Osteocyte (in vitro differentiated cells): Measurements from ENCODE around the gene IL23A. TPM values are rescaled to one million over a fixed set of nuclear protein-coding genes. Genes with fewer than 3 reads are reported as not detected.

Source experiments
- DNase-seq: peaks from one replicate; pipeline ENCODE4 v3.0.0; 2021; ENCODE audit warnings: mixed read lengths; ENCODE audit not compliant: unreplicated experiment; ENCODE audit errors: extremely low spot score
- H3K27ac Mint-ChIP-seq: one replicate; pipeline ENCODE4 v1.8.0; 2021; ENCODE audit warnings: mild to moderate bottlenecking, mixed read lengths; ENCODE audit not compliant: unreplicated experiment
- H3K27me3 Mint-ChIP-seq: one replicate; pipeline ENCODE4 v1.8.0; 2021; ENCODE audit warnings: mixed read lengths; ENCODE audit not compliant: unreplicated experiment
- H3K36me3 Mint-ChIP-seq: one replicate; pipeline ENCODE4 v1.8.0; 2021; ENCODE audit warnings: mixed read lengths; ENCODE audit not compliant: unreplicated experiment
- H3K4me1 Mint-ChIP-seq: one replicate; pipeline ENCODE4 v1.8.0; 2021; ENCODE audit warnings: mixed read lengths; ENCODE audit not compliant: unreplicated experiment
- H3K4me3 Mint-ChIP-seq: one replicate; pipeline ENCODE4 v1.8.0; 2021; ENCODE audit warnings: mild to moderate bottlenecking, moderate library complexity, mixed read lengths; ENCODE audit not compliant: unreplicated experiment
- H3K9me3 Mint-ChIP-seq: one replicate; pipeline ENCODE4 v1.8.0; 2021; ENCODE audit warnings: mixed read lengths; ENCODE audit not compliant: unreplicated experiment
- total RNA-seq: library from RNA; stranded (reverse); gene quantifications from 2 replicates; pipeline ENCODE4 v1.2.1, GENCODE V29; 2021
- TF ChIP-seq, protein P1 (sequence below): fragments of 200-600 bp; sonication (generic); IDR thresholded peaks from 2 replicates; pipeline ENCODE4 v1.5.0; 2021; ENCODE audit warnings: antibody characterized with exemption, mild to moderate bottlenecking, moderate library complexity

Gene IL23A
- total RNA-seq, 1 donor from 2014 or later: not detected

DNA sequence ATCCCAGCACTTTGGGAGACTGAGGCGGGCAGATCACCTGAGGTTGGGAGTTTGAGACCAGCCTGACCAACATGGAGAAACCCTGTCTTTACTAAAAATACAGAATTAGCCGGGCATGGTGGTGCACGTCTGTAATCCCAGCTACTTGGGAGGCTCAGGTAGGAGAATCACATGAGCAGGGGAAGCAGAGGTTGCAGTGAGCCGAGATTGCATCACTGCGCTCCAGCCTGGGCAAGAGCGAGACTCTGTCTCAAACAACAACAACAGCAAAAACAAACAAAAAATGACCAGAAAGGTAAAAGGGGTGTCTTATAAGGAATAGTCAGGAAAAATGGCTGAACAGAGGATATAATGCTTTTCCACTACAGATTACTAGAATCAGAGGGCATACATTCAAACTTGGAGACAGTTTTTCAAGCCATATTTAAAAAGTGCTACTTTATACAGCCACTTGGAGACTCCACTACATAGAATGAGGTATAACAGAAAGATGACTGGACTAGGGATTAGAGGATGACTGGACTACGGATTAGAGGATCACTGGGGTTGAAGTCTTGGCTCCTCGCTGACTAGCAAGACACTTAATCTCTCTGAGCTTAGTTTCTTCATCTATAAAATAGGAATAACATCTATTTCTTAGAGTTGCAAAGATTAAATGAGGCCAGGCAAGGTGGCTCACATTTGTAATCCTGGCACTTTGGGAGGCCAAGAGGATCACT lies 33.7 kb upstream of the IL23A start:
- Mint-ChIP-seq H3K27ac (no peak overlapping the region), H3K4me1 (peaks cover 15% of the 10 kb centered on the region), H3K9me3 (no peaks in the 10 kb centered on the region), H3K4me3 (no peak overlapping the region), H3K36me3 (peaks cover 8% of the 10 kb centered on the region), H3K27me3 (no peaks in the 10 kb centered on the region)
- TF ChIP-seq, protein P1, sequence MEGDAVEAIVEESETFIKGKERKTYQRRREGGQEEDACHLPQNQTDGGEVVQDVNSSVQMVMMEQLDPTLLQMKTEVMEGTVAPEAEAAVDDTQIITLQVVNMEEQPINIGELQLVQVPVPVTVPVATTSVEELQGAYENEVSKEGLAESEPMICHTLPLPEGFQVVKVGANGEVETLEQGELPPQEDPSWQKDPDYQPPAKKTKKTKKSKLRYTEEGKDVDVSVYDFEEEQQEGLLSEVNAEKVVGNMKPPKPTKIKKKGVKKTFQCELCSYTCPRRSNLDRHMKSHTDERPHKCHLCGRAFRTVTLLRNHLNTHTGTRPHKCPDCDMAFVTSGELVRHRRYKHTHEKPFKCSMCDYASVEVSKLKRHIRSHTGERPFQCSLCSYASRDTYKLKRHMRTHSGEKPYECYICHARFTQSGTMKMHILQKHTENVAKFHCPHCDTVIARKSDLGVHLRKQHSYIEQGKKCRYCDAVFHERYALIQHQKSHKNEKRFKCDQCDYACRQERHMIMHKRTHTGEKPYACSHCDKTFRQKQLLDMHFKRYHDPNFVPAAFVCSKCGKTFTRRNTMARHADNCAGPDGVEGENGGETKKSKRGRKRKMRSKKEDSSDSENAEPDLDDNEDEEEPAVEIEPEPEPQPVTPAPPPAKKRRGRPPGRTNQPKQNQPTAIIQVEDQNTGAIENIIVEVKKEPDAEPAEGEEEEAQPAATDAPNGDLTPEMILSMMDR: no peak
- no peak for DNase-seq

- TF ChIP-seq, protein P1: no peak
- no peak for DNase-seq
- peaks cover 15% of the 10 kb centered on the region for H3K36me3 Mint-ChIP-seq
- no peak overlapping the region for H3K27ac Mint-ChIP-seq
- no peak overlapping the region for H3K4me3 Mint-ChIP-seq
- H3K4me1 Mint-ChIP-seq: peaks cover under 1% of the 10 kb centered on the region
- no peaks in the 10 kb centered on the region for H3K27me3 Mint-ChIP-seq
- no peaks in the 10 kb centered on the region for H3K9me3 Mint-ChIP-seq
Observed at GRCh38 chr12:56307221-56307965, 31.3 kb upstream of the IL23A start.

DNA sequence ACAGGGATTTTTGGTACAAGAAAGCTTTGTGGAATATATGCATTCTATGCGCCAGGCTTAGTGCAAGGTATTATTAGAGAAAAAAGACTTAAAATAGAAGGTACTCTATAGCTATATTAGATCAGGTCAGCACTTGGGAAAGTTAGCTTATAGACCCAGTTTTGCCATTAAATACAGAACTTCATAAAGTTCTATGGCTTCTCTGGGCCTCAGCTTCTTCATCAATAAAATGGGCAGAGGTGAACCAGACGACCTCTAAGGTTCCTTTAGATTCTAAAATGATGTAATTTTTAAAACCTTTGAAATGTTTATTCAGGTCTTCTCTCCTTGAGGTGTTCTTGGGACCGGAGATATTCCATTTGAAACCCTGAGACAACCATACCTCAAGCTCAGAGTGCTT lies 30.0 kb upstream of the IL23A start:
- Mint-ChIP-seq H3K36me3 (peaks cover 15% of the 10 kb centered on the region), H3K4me3 (no peak overlapping the region), H3K9me3 (no peaks in the 10 kb centered on the region), H3K27ac (no peak overlapping the region), H3K27me3 (no peaks in the 10 kb centered on the region), H3K4me1 (no peaks in the 10 kb centered on the region)
- DNase-seq: no peak
- TF ChIP-seq, protein P1: no peak

GRCh38 chr12:56311003-56311402 lies 27.7 kb upstream of the IL23A start:
- TF ChIP-seq, protein P1: no peak
- H3K4me1 Mint-ChIP-seq: peaks cover 12% of the 10 kb centered on the region
- peaks cover 16% of the 10 kb centered on the region for H3K36me3 Mint-ChIP-seq
- no peak for DNase-seq
- no peak overlapping the region for H3K27ac Mint-ChIP-seq
- no peaks in the 10 kb centered on the region for H3K27me3 Mint-ChIP-seq
- H3K4me3 Mint-ChIP-seq: no peak overlapping the region
- H3K9me3 Mint-ChIP-seq: no peaks in the 10 kb centered on the region

GRCh38 chr12:56315249-56315621 lies 23.4 kb upstream of the IL23A start:
- no peak for DNase-seq
- no peaks in the 10 kb centered on the region for H3K27me3 Mint-ChIP-seq
- peaks cover 14% of the 10 kb centered on the region for H3K4me1 Mint-ChIP-seq
- H3K4me3 Mint-ChIP-seq: peak overlapping the region; percentile 98
- peaks cover 13% of the 10 kb centered on the region for H3K36me3 Mint-ChIP-seq
- TF ChIP-seq, protein P1: no peak
- H3K9me3 Mint-ChIP-seq: no peaks in the 10 kb centered on the region
- H3K27ac Mint-ChIP-seq: peak overlapping the region; percentile 99
